SW480 (cell line): Measurements from ENCODE around the gene DFFB.
"Not testable (repeated sequence)": the region's sequence is repeated elsewhere in the genome, so short reads cannot be mapped to it uniquely, and the experiment has no call there.

Experiments used
- DNase-seq: peaks from one replicate; pipeline ENCODE4 v3.0.0-alpha.2; 2016; ENCODE audit warnings: low spot score

DFFB gene

DNA sequence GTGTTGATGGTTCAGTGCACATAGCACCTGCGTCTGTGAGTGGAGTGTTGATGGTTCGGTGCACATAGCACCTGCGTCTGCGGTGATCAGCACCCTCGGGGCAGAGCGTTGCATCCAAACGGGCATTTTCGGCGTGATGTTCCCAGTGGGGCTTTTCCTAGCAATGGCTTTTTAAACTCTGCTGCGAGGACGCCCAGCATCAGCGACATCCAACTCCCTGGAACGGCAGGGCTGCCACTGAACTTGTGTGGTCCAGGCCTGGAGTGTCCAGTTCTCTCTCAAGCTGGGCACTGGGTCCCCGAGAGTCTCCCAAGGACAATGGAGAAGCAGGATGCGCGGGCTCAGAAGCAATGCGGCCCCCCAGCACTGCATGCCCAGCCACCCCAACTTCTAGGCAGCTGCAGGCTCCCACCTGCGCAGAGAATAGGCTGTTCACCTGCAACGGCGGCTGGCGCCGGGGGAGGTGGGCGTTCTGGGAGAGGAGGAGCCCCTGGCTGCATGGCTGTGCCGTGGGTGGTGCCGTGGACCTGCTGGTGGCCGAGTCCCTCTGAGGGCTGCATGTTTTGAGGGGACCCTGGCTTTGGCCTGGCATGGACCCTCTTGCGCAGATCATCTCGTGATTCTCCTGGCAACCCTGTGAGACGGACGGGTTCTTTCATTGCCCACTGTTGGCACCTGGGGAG, 52.9 kb downstream of the DFFB start:
- DNase-seq: no peak

- DNase-seq: peak; percentile 80
These were observed 53.9 kb downstream of the DFFB start for GRCh38 chr1:3910857-3911845.

GRCh38 chr1:3911981-3912808, 54.9 kb downstream of the DFFB start:
- no peak for DNase-seq

- no peak for DNase-seq
These were observed 55.8 kb downstream of the DFFB start for GRCh38 chr1:3912809-3913685.

DNA sequence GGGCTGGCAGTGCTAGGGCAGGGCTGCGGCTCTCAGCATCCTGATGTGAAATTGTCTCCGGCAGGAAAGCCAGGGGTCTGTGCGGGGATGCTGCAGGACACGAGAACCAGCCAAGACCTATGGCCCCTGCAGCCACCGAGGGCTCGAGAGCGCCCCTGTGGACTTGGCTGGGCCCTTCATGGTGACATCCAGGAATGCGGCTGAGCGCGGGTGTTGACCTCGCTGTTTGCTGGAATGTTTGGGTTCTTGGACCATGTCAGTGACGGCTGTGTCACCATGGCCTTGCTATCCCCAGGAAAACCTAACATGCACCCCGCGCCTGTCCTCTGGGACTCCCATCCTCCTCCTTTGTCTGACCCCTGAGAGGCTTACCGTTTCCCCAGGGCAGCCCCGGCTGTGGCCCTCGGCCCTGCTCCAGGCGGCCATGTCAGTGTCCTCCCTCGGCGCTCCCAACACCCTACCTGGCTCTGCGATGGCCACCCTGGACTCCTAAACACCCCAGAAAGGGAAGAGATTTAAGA, 57.1 kb downstream of the DFFB start:
- DNase-seq: no peak

DNA sequence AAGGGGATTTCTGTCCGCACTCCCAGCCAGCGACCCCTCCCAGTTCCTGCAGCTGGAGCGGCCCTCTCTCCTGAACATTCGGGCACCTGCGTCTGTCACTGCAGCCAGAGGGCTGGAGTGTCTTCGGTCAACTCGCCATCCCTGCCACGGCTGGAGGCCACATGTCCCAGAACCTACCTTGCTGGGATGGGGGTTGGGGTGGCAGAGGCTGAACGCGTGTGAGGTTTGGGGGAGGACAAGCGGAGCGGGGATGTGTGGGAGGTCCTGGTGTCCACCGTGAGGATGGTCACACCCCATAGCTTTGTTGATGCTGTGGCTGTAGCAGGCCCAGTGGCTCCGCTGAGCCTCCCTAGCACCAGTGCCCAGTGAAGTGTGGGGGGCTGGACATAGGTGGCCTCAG, 57.6 kb downstream of the DFFB start:
- DNase-seq: no peak

DNA sequence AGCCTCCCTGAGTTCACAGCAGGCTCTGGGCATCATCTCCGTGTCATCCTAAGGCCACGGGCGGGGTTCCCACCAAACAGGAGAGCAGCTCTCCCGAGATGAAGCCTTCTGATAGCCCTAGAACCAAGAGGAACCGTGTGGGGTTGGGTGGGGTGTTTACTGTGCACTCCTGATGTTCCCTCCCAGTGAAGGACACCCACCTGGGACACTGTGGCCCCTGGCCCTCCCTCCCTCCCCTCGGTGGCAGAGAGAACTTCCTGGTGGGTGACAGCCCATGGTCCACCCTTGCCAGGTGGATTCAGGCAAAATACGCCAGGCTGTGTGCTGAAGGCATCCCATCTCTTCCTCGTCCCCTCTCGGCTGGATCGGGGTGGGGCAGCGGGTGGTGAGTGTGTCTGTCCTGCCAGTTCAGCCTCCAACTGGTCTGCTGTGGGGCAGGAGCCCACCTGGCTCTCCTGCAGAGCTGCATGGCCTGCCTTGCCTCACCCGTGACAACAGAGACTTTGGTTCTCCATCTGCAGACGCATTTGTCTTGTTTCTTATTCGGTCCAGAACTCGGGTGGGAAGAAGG, 58.4 kb downstream of the DFFB start:
- no peak for DNase-seq

DNA sequence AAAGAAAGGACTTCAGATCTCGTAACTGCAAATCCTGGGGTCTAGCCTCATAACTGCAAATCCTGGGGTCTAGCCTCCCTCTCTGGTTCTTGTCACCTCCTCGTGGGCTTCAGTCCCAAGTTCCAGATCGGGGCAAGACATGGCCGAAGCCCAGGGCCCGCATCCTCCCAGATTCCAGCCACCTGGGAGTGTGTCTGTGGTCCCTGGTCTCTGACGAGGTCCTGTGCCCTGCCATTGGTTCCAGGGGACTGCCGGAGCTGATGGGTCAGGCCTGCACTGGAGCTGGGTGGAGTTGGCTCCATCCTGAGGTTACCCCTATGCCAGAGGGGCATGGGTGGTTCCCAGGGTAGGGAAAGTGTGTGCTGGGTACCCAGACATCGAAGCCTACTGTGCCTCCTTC, 60.5 kb downstream of the DFFB start:
- DNase-seq: no peak

DNA sequence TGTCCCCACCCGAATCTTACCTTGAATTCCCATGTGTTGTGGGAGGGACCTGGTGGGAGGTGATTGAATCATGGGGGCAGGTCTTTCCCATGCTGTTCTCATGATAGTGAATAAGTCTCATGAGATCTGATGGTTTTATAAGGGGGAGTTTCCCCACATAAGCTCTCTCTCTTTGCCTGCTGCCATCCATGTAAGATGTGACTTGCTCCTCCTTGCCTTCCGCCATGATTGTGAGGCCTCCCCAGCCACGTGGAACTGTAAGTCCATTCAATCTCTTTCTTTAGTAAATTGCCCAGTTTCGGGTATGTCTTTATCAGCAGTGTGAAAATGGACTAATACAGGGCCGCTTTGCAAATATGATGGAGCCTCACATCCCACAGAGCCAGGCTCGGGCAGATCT, 61.1 kb downstream of the DFFB start:
- not testable (repeated sequence) for DNase-seq

DNA sequence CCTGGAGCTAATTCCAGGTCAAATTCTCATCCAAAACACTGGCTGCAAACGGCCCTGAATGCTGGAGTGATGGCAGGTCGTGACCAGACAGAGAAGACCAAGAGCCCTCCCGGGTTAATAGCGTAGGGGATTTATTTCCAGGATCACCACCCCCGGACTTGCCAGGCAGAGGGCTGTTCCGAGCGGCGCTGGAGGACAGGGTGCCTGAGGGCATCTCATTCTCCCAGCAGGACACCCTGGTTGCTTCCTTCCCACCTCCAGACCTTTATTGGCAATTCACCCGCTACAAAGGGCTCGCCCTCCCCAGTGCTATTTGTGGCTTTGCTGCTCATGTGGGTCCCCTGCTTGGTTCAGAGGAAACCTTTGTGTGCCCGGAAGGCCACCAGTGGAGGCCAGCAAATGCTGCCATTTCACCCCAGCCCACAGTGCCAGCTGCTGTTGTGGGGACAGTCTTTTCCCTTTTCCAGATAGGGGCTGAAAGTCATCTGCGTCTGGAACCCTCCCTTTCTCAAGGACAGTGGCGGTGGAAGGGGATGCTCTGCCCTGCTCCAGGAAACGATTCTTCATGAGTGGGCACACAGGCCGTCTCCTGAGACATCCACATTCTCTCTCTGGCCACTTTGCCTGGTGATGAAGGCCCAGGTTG, 61.8 kb downstream of the DFFB start:
- DNase-seq: no peak

DNA sequence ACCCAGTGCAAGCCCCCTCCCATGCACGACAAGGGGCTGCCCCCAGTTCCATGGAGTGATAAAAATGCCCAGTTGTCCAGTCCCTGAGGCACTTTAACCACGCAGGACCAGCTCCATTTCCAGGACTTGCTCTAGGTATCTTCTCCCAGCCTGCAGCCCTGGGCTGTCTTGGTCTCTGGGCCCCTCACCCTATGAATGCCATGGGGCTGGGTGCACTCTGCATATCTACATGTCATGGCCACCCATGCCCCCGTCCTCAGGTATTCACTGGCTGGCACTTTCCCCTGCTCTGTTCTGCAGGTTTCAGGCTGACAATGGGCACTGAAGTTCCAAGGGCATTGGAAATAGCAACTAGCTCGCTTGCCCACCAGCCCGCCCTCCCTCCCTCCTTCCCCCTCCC, 62.4 kb downstream of the DFFB start:
- no peak for DNase-seq

DNA sequence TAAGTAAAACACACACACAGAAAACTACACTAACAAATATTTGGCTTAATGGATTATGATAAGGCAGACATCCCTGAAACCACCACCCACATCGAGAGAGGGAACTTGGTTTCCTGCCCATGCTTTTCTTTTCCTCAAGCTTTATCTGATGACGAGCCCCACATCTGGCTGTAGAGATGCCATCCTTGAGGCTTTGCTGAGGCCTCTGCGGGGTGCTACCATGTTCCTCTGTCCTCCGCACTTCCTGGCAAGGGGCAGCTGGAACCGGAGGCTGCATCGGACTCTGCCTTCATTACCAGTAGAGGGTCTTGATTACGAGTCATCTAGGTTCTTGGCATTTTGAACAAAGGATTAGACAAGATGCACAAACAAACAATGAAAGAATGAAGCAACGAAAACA, 64.5 kb downstream of the DFFB start:
- DNase-seq: no peak

- DNase-seq: no peak
These were observed 65.0 kb downstream of the DFFB start for GRCh38 chr1:3922201-3922725.

- no peak for DNase-seq
These were observed 65.6 kb downstream of the DFFB start for GRCh38 chr1:3922851-3923250.

GRCh38 chr1:3923378-3924185, 66.3 kb downstream of the DFFB start:
- no peak for DNase-seq

DNA sequence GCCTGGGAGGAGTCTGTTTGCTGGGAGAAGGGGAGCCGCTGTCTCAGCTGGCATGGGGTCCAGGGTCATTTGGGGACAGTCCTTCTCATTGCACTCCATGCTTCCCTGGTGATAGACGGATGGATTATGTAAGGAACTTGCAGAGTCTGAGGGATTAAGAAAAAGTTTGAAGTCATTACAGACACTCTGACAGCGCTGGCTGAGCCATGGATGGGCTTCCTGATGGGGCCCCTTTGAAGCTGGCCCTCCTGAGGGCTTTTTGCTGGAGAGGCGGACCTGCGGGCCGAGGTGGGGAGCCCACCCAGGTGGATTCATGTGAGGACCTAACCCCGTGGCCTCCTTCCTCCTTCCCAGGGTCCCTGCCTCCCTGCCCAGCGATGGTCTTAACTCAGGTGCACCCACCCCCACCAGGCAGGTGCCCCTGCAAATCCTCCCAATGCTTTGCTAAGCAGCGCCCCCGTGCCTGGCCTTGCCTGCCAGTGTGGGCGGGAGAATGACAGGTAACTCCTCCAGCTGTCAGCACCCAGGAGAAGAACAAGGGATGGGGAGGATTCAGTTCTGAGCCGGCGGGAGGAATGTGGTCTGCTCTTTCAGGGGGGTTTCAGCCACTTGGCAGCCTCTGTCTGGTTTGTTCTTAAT, 67.0 kb downstream of the DFFB start:
- DNase-seq: no peak

DNA sequence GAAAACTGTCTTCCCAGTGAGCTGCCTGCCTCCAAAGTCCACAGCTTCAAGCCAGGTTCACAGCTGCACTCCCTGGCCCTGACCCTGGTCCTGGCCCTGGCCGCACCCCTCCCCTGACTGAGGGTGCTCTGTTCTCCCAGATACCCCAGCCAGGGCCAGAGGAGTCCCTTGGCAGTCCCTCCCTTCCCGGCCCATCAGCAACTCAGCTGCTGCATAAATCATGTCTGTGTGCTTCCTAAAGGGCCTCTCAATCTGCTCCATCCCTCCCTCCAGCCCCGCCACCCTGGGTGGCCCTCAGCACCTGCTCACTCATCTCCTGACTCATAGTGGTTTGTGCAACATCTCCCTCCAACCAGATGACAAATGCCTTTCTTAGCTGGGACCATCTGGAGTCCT, 67.5 kb downstream of the DFFB start:
- peak; percentile 88 for DNase-seq

GRCh38 chr1:3925256-3925655, 68.0 kb downstream of the DFFB start:
- no peak for DNase-seq

DNA sequence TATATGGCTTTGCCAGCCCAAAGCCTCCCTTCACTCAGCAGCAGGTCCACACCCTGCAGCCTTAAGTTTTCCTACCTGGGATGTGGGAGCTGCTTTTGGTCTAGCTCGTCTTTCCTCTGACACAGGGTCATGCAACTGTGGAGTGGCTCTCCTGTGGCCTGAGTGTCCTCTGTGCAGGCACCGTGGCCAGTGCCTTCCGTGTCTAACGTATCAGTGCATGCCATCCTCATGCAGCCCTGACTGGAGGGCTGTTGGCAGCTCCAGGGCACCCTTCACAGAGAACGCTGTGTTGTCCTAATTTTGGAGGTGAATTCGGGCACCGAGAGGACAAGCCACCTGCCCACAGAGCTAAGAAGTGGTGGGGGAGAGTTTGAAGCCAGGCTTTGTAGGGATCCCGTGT, 68.5 kb downstream of the DFFB start:
- no peak for DNase-seq
